ENCODE data around the gene PDE1C.
A peak's percentile ranks its signal among the peaks of the same experiment; 100 is the strongest.

PDE1C gene

GRCh38 chr7:31764462-31764861 lies 305.7 kb downstream of the PDE1C start:
- H3K9me3 ChIP-seq (ENCODE audit: insufficient read depth, low read length) = no peaks in the 10 kb centered on the region
- no peaks in the 10 kb centered on the region for H4K20me1 ChIP-seq (ENCODE audit: insufficient read depth, low read length)
- no peaks in the 10 kb centered on the region for H3K4me1 ChIP-seq (ENCODE audit: low read length)
- no peaks in the 10 kb centered on the region for H3K27me3 ChIP-seq (ENCODE audit: low read depth, low read length)
- H2AFZ ChIP-seq (ENCODE audit: low read depth, low read length) = no peak overlapping the region
- H3K9ac ChIP-seq (ENCODE audit: low read length) = no peak overlapping the region
- H3K4me2 ChIP-seq (ENCODE audit: low read length) = no peak overlapping the region
- TF ChIP-seq EZH2phosphoT487 (IDR thresholded peaks at IDR 0.05; ENCODE audit: low read depth) = no peak
- TF ChIP-seq CTCF (IDR thresholded peaks at IDR 0.05; ENCODE audit: low read depth, low read length) = no peak
- H3K4me3 ChIP-seq (ENCODE audit: low read length) = no peak overlapping the region
- H3K79me2 ChIP-seq (ENCODE audit: low read length) = no peaks in the 10 kb centered on the region
- no peaks in the 10 kb centered on the region for H3K36me3 ChIP-seq (replicated peaks; ENCODE audit: low read depth, low read length)
- H3K27ac ChIP-seq (ENCODE audit: low read length) = no peak overlapping the region

- no peak overlapping the region for H2AFZ ChIP-seq (ENCODE audit: low read depth, low read length)
- H3K4me3 ChIP-seq (ENCODE audit: low read length) = no peak overlapping the region
- H3K4me1 ChIP-seq (ENCODE audit: low read length) = no peaks in the 10 kb centered on the region
- H3K27ac ChIP-seq (ENCODE audit: low read length) = no peak overlapping the region
- no peak overlapping the region for H3K9ac ChIP-seq (ENCODE audit: low read length)
- H3K36me3 ChIP-seq (replicated peaks; ENCODE audit: low read depth, low read length) = no peaks in the 10 kb centered on the region
- H3K4me2 ChIP-seq (ENCODE audit: low read length) = no peak overlapping the region
- H3K79me2 ChIP-seq (ENCODE audit: low read length) = no peaks in the 10 kb centered on the region
- H3K27me3 ChIP-seq (ENCODE audit: low read depth, low read length) = no peaks in the 10 kb centered on the region
- H4K20me1 ChIP-seq (ENCODE audit: insufficient read depth, low read length) = no peaks in the 10 kb centered on the region
- no peaks in the 10 kb centered on the region for H3K9me3 ChIP-seq (ENCODE audit: insufficient read depth, low read length)
- no peak for TF ChIP-seq EZH2phosphoT487 (IDR thresholded peaks at IDR 0.05; ENCODE audit: low read depth)
- 0 out of 2 replicates have a peak, but pooled peaks have one; percentile 10 for TF ChIP-seq CTCF (IDR thresholded peaks at IDR 0.05; ENCODE audit: low read depth, low read length)
Observed at GRCh38 chr7:31763548-31763947, 306.7 kb downstream of the PDE1C start.

- no peak overlapping the region for H3K4me3 ChIP-seq (ENCODE audit: low read length)
- no peak overlapping the region for H3K27ac ChIP-seq (ENCODE audit: low read length)
- H3K79me2 ChIP-seq (ENCODE audit: low read length) = no peaks in the 10 kb centered on the region
- no peak overlapping the region for H3K9ac ChIP-seq (ENCODE audit: low read length)
- no peaks in the 10 kb centered on the region for H4K20me1 ChIP-seq (ENCODE audit: insufficient read depth, low read length)
- H3K36me3 ChIP-seq (replicated peaks; ENCODE audit: low read depth, low read length) = no peaks in the 10 kb centered on the region
- no peak overlapping the region for H3K4me2 ChIP-seq (ENCODE audit: low read length)
- no peaks in the 10 kb centered on the region for H3K9me3 ChIP-seq (ENCODE audit: insufficient read depth, low read length)
- H2AFZ ChIP-seq (ENCODE audit: low read depth, low read length) = no peak overlapping the region
- H3K27me3 ChIP-seq (ENCODE audit: low read depth, low read length) = no peaks in the 10 kb centered on the region
- TF ChIP-seq EZH2phosphoT487 (IDR thresholded peaks at IDR 0.05; ENCODE audit: low read depth) (no peak), CTCF (IDR thresholded peaks at IDR 0.05; ENCODE audit: low read depth, low read length) (no peak)
- no peaks in the 10 kb centered on the region for H3K4me1 ChIP-seq (ENCODE audit: low read length)
Observed at GRCh38 chr7:31761646-31762045, 308.6 kb downstream of the PDE1C start.

- H4K20me1 ChIP-seq (ENCODE audit: insufficient read depth, low read length) = no peaks in the 10 kb centered on the region
- H3K9ac ChIP-seq (ENCODE audit: low read length) = no peak overlapping the region
- no peak overlapping the region for H3K4me2 ChIP-seq (ENCODE audit: low read length)
- no peaks in the 10 kb centered on the region for H3K9me3 ChIP-seq (ENCODE audit: insufficient read depth, low read length)
- H3K27me3 ChIP-seq (ENCODE audit: low read depth, low read length) = no peaks in the 10 kb centered on the region
- no peaks in the 10 kb centered on the region for H3K79me2 ChIP-seq (ENCODE audit: low read length)
- H3K27ac ChIP-seq (ENCODE audit: low read length) = no peak overlapping the region
- no peaks in the 10 kb centered on the region for H3K4me1 ChIP-seq (ENCODE audit: low read length)
- H3K4me3 ChIP-seq (ENCODE audit: low read length) = no peak overlapping the region
- H2AFZ ChIP-seq (ENCODE audit: low read depth, low read length) = no peak overlapping the region
- TF ChIP-seq EZH2phosphoT487 (IDR thresholded peaks at IDR 0.05; ENCODE audit: low read depth) (no peak), CTCF (IDR thresholded peaks at IDR 0.05; ENCODE audit: low read depth, low read length) (no peak)
- H3K36me3 ChIP-seq (replicated peaks; ENCODE audit: low read depth, low read length) = no peaks in the 10 kb centered on the region
Observed at GRCh38 chr7:31758755-31759154, 311.5 kb downstream of the PDE1C start.

Data from OCI-LY3 (cell line).